ENCODE results near the gene MRAP2. TPM values are rescaled to one million over a fixed set of nuclear protein-coding genes. Genes with fewer than 3 reads are reported as not detected.

The MRAP2 gene
- polyA plus RNA-seq, 3 donors = not detected

GRCh38 chr6:84035484-84035883 is 1.9 kb downstream of the MRAP2 start:
- Mint-ChIP-seq H3K36me3 (peaks cover 0 to 2% of the 10 kb centered on the region in 2 donors), H3K9me3 (peaks cover 15 to 26% (median 19%) of the 10 kb centered on the region in 7 donors), H3K4me3 (peak overlapping the region in 1 of 2 donors; percentile 63), H3K4me1 (peaks cover 2% of the 10 kb centered on the region), H3K27ac (peak overlapping the region in 1 of 7 donors; percentile 24), H3K27me3 (ENCODE audit: low read depth in 3 of 3) (peaks cover 34 to 47% (median 38%) of the 10 kb centered on the region in 3 donors)
- intact Hi-C loops (cut with micrococcal nuclease) = no loop called here
- Histone ChIP-seq H3K9ac (ENCODE audit: insufficient read depth, low read length, poor library complexity, severe bottlenecking) (no peak overlapping the region), H3K9me3 (replicated peaks in 1 of 2; ENCODE audit: control insufficient read depth in 1 of 2, insufficient read depth in 1 of 2, low read length in 2 of 2) (peaks cover 12 to 15% of the 10 kb centered on the region in 2 donors), H2AFZ (ENCODE audit: insufficient read depth, low read depth, low read length, poor library complexity, severe bottlenecking) (no peak overlapping the region), H3K4me2 (replicated peaks; ENCODE audit: extremely low read depth, low read length, poor library complexity, severe bottlenecking) (no peak overlapping the region), H3K27me3 (ENCODE audit: control insufficient read depth in 2 of 2, insufficient read depth in 2 of 2, low read length in 2 of 2) (peaks cover 25 to 38% of the 10 kb centered on the region in 2 donors), H3K4me1 (ENCODE audit: control insufficient read depth in 1 of 2, insufficient read depth in 2 of 2, low read length in 2 of 2) (peaks cover 0 to 4% of the 10 kb centered on the region in 2 donors), H3K36me3 (replicated peaks in 1 of 2; ENCODE audit: control insufficient read depth in 1 of 2, insufficient read depth in 2 of 2, low read length in 2 of 2) (no peaks in the 10 kb centered on the region), H3K4me3 (replicated peaks in 1 of 3; ENCODE audit: low read depth in 2 of 3, low read length in 3 of 3) (no peak overlapping the region), H4K20me1 (ENCODE audit: insufficient read depth, low read length) (no peaks in the 10 kb centered on the region), H3K27ac (ENCODE audit: low read depth in 1 of 2, low read length in 2 of 2) (no peak overlapping the region), H3K79me2 (ENCODE audit: insufficient read depth, low read length) (no peaks in the 10 kb centered on the region)
- TF ChIP-seq, protein P1, sequence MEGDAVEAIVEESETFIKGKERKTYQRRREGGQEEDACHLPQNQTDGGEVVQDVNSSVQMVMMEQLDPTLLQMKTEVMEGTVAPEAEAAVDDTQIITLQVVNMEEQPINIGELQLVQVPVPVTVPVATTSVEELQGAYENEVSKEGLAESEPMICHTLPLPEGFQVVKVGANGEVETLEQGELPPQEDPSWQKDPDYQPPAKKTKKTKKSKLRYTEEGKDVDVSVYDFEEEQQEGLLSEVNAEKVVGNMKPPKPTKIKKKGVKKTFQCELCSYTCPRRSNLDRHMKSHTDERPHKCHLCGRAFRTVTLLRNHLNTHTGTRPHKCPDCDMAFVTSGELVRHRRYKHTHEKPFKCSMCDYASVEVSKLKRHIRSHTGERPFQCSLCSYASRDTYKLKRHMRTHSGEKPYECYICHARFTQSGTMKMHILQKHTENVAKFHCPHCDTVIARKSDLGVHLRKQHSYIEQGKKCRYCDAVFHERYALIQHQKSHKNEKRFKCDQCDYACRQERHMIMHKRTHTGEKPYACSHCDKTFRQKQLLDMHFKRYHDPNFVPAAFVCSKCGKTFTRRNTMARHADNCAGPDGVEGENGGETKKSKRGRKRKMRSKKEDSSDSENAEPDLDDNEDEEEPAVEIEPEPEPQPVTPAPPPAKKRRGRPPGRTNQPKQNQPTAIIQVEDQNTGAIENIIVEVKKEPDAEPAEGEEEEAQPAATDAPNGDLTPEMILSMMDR (IDR thresholded peaks at IDR 0.05) = no peak
- no CpG with 5 or more reads among the region's 6 CpGs for WGBS (ENCODE audit: insufficient coverage)
- no peak for DNase-seq

DNA sequence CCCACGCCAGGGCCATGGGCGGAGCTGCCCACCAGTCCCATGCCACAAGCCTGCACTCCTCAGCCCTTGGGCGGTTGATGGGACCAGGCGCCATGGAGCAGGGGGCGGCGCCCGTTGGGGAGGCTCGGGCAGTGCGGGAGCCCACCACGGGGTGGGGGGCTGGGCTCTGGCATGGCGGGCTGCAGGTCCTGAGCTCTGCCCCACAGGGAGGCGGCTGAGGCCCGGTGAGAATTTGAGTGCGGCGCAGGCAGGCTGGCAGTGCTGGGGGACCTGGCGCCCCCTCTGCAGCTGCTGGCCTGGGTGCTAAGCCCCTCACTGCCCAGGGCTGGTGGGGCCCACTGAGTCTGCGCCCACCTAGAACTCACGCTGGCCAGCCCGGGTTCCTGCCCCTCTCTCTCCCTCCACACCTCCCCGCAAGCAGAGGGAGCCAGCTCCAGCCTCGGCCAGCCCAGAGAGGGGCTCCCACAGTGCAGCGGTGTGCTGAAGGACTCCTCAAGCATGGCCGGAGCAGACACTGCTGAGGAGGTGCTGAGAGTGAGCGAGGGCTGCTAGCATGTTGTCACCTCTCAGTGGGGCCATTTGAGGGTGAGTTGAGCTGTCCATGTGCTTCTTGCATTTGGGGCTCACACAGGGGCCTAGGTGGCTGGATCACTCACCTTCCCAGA is 4.0 kb downstream of the MRAP2 start:
- Histone ChIP-seq H2AFZ (ENCODE audit: insufficient read depth, low read depth, low read length, poor library complexity, severe bottlenecking) (no peak overlapping the region), H3K36me3 (replicated peaks in 1 of 2; ENCODE audit: control insufficient read depth in 1 of 2, insufficient read depth in 2 of 2, low read length in 2 of 2) (no peaks in the 10 kb centered on the region), H3K4me3 (replicated peaks in 1 of 3; ENCODE audit: low read depth in 2 of 3, low read length in 3 of 3) (no peak overlapping the region), H3K79me2 (ENCODE audit: insufficient read depth, low read length) (no peaks in the 10 kb centered on the region), H3K4me1 (ENCODE audit: control insufficient read depth in 1 of 2, insufficient read depth in 2 of 2, low read length in 2 of 2) (peaks cover 0 to 4% of the 10 kb centered on the region in 2 donors), H3K9me3 (replicated peaks in 1 of 2; ENCODE audit: control insufficient read depth in 1 of 2, insufficient read depth in 1 of 2, low read length in 2 of 2) (peaks cover 21 to 22% of the 10 kb centered on the region in 2 donors), H3K9ac (ENCODE audit: insufficient read depth, low read length, poor library complexity, severe bottlenecking) (no peak overlapping the region), H3K27me3 (ENCODE audit: control insufficient read depth in 2 of 2, insufficient read depth in 2 of 2, low read length in 2 of 2) (peaks cover 20 to 29% of the 10 kb centered on the region in 2 donors), H4K20me1 (ENCODE audit: insufficient read depth, low read length) (no peaks in the 10 kb centered on the region), H3K4me2 (replicated peaks; ENCODE audit: extremely low read depth, low read length, poor library complexity, severe bottlenecking) (no peak overlapping the region), H3K27ac (ENCODE audit: low read depth in 1 of 2, low read length in 2 of 2) (no peak overlapping the region)
- 94% methylated on average over 17 of the region's 24 CpGs for WGBS (ENCODE audit: insufficient coverage)
- TF ChIP-seq, protein P1 (IDR thresholded peaks at IDR 0.05) = no peak
- no peak for DNase-seq
- Mint-ChIP-seq H3K9me3 (peaks cover 14 to 28% (median 23%) of the 10 kb centered on the region in 7 donors), H3K4me1 (peaks cover 2% of the 10 kb centered on the region), H3K36me3 (peaks cover 0 to 2% of the 10 kb centered on the region in 2 donors), H3K4me3 (no peak overlapping the region), H3K27ac (no peak overlapping the region), H3K27me3 (ENCODE audit: low read depth in 3 of 3) (peaks cover 24 to 37% (median 25%) of the 10 kb centered on the region in 3 donors)
- intact Hi-C loops (cut with micrococcal nuclease) = no loop called here

Measured in CD14-positive monocyte (primary cell).